ENCODE measurements around the gene ZNF345.

ZNF345 gene

DNA sequence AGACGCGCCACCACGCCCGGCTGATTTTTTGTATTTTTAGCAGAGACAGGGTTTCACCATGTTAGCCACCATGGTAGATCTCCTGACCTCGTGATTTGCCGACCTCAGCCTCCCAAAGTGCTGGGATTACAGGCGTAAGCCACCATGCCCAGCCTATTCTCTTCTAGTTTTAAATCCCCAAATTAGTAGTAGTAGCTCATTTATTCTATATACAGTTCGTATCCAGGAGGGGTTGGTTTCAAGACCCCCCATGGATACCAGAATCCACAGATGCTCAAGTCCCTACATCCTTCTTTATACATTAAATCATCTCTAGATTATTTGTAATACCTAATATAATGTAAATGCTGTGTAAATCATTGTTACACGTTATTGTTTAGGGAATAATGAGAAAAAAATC, 67.4 kb downstream of the ZNF345 start:
- DNase-seq (ENCODE audit: low read depth), result no peak
